K562 (cell line): ENCODE data around the gene DOLPP1. TPM values are rescaled to one million over a fixed set of nuclear protein-coding genes. Genes with fewer than 3 reads are reported as not detected.
A peak's percentile ranks its signal among the peaks of the same experiment; 100 is the strongest.

Experiments
- ATAC-seq: fragments of 200-7000 bp; cut with Tn5 transposase; 3 replicates; pipeline ENCODE4 v1.9.1; 2020; ENCODE audit warnings: moderate library complexity
- BruUV-seq: library from RNA; stranded (reverse); fragments of 400-500 nt; replicated peaks from 2 replicates; lab custom pipeline; 2021; lab: Mats Ljungman, UMichigan
- CTCF ChIA-PET: fragments of 300-600 bp; formaldehyde crosslinking; extraction: SDS; loops from one replicate; lab custom pipeline; 2021; ENCODE audit warnings: low intra/inter-chr PET ratio; lab: Yijun Ruan, JAX
- POLR2A ChIA-PET: fragments of 300-600, 350-650 bp; sonication (Branson Sonifier 250); formaldehyde crosslinking; extraction: SDS; loops from one replicate; lab custom pipeline; 2021; ENCODE audit warnings: antibody characterized with exemption, inconsistent platforms; lab: Yijun Ruan, JAX
- DNase-seq, 4 experiments: peaks; one replicate each; pipeline versions ENCODE4 v3.0.0 to v3.0.0-alpha.2; 2011 to 2018; ENCODE audit warnings: low spot score in 3 of 4, mixed read lengths in 3 of 4; ENCODE audit errors: extremely low read depth in 1 of 4
- FAIRE-seq: peaks from 2 replicates; lab custom pipeline; 2011; peaks lifted over from hg19 to GRCh38; lab: Jason Lieb, UNC
- H2AFZ ChIP-seq: 2 replicates; pipeline ENCODE4 v1.6.0; 2011; ENCODE audit warnings: low read depth, low read length, control low read depth, inconsistent platforms
- H3K27ac ChIP-seq: fragments of 200-600 bp; 3 replicates; pipeline ENCODE4 v1.8.0; 2011; ENCODE audit warnings: low read depth, mild to moderate bottlenecking, control low read depth, inconsistent platforms, low read length, moderate library complexity, mixed read lengths; ENCODE audit errors: extremely low read depth
- H3K27me3 ChIP-seq, 2 experiments: fragments of 300-600 bp in 1 of 2; 2 replicates in 1 of 2; 3 replicates in 1 of 2; pipeline versions ENCODE4 v1.6.0 to v1.8.0; 2011; ENCODE audit warnings: inconsistent platforms in 2 of 2, low read length in 2 of 2, mild to moderate bottlenecking in 1 of 2, mixed read lengths in 1 of 2, moderate library complexity in 1 of 2; ENCODE audit not compliant: control insufficient read depth in 2 of 2, insufficient read depth in 2 of 2
- H3K36me3 ChIP-seq: fragments of 300-600 bp; 3 replicates; pipeline ENCODE4 v1.8.0; 2011; ENCODE audit warnings: mild to moderate bottlenecking, low read length, inconsistent platforms; ENCODE audit not compliant: control insufficient read depth, insufficient read depth
- H3K4me1 ChIP-seq, 2 experiments: fragments of 200-600 bp in 1 of 2; replicated peaks in 1 of 2; 2 replicates in 1 of 2; 3 replicates in 1 of 2; pipeline versions ENCODE4 v1.5.1 to v1.8.0; 2011; ENCODE audit warnings: inconsistent platforms in 2 of 2, low read length in 2 of 2, mild to moderate bottlenecking in 1 of 2, mixed read lengths in 1 of 2, moderate library complexity in 1 of 2; ENCODE audit not compliant: control insufficient read depth in 2 of 2, insufficient read depth in 2 of 2
- H3K4me2 ChIP-seq: 2 replicates; pipeline ENCODE4 v1.6.1; 2011; ENCODE audit warnings: low read length, control low read depth, inconsistent platforms, mixed read lengths; ENCODE audit not compliant: insufficient read depth
- H3K4me3 ChIP-seq: fragments of 200-600 bp; sonication (generic), shearing (Covaris generic); 2 replicates; pipeline ENCODE4 v1.5.1; 2016; ENCODE audit warnings: control low read depth, inconsistent platforms
- H3K79me2 ChIP-seq: fragments of 200-600 bp; 3 replicates; pipeline ENCODE4 v1.8.0; 2011; ENCODE audit warnings: low read length, inconsistent platforms; ENCODE audit not compliant: control insufficient read depth, insufficient read depth
- H3K9ac ChIP-seq, 2 experiments: 2 replicates each; pipeline versions ENCODE4 v1.6.0 to v1.6.1; 2011; ENCODE audit warnings: low read depth in 2 of 2, low read length in 2 of 2, control low read depth in 1 of 2, inconsistent platforms in 1 of 2, mild to moderate bottlenecking in 1 of 2, mixed read lengths in 1 of 2; ENCODE audit not compliant: insufficient read depth in 1 of 2
- H3K9me1 ChIP-seq: one replicate; pipeline ENCODE4 v1.6.0; 2011; ENCODE audit warnings: inconsistent platforms, mild to moderate bottlenecking, low read length, moderate library complexity; ENCODE audit not compliant: control insufficient read depth, insufficient read depth
- H3K9me3 ChIP-seq: replicated peaks from 2 replicates; pipeline ENCODE4 v1.5.1; 2011; ENCODE audit warnings: low read depth, low read length, inconsistent platforms; ENCODE audit not compliant: control insufficient read depth, insufficient read depth
- H4K20me1 ChIP-seq: replicated peaks from 2 replicates; pipeline ENCODE4 v1.6.1; 2011; ENCODE audit warnings: low read length, inconsistent platforms, mixed read lengths; ENCODE audit not compliant: control insufficient read depth, insufficient read depth
- ARID4B ChIP-seq: sonication (generic); formaldehyde crosslinking; IDR thresholded peaks from 2 replicates; pipeline ENCODE4 v1.8.0; 2022; ENCODE audit warnings: mild to moderate bottlenecking, missing genetic modification reagents
- DLX4 ChIP-seq: fragments of 250-450 bp; sonication (Bioruptor Pico); IDR thresholded peaks from 2 replicates; pipeline ENCODE4 v1.6.1; 2021; ENCODE audit warnings: mild to moderate bottlenecking
- ESRRB ChIP-seq: fragments of 250-450 bp; sonication (Bioruptor Pico); IDR thresholded peaks from 2 replicates; pipeline ENCODE4 v1.5.0; 2020; ENCODE audit warnings: mild to moderate bottlenecking, moderate library complexity, borderline replicate concordance
- FOXA3 ChIP-seq, 2 experiments: fragments of 450-650 bp in 1 of 2; sonication (generic) in 1 of 2; formaldehyde crosslinking; IDR thresholded peaks in 1 of 2; conservative IDR thresholded peaks in 1 of 2; 2 replicates each; pipeline versions ENCODE4 v1.4.0 to v1.8.0; 2020 to 2022; ENCODE audit warnings: mild to moderate bottlenecking in 2 of 2, missing genetic modification reagents in 1 of 2
- FOXP4 ChIP-seq: sonication (generic); formaldehyde crosslinking; IDR thresholded peaks from 2 replicates; pipeline ENCODE4 v1.8.0; 2022; ENCODE audit warnings: mild to moderate bottlenecking, missing genetic modification reagents, borderline replicate concordance
- LCOR ChIP-seq: sonication (generic); formaldehyde crosslinking; IDR thresholded peaks from 2 replicates; pipeline ENCODE4 v1.8.0; 2022; ENCODE audit warnings: mild to moderate bottlenecking, missing genetic modification reagents
- MBD2 ChIP-seq: sonication (generic); IDR thresholded peaks from 2 replicates; pipeline ENCODE4 v1.6.1; 2016; ENCODE audit warnings: low read depth, borderline replicate concordance
- POLR2A ChIP-seq: fragments of 450-650 bp; conservative IDR thresholded peaks from 2 replicates; pipeline ENCODE4 v1.6.1; 2016
- SMARCA4 ChIP-seq: fragments of 450-650 bp; IDR thresholded peaks from 2 replicates; pipeline ENCODE4 v1.6.1; 2016
- SRSF3 ChIP-seq: fragments of 200-400 bp; formaldehyde crosslinking; IDR thresholded peaks from 2 replicates; pipeline ENCODE4 v1.6.1; 2016; ENCODE audit warnings: mild to moderate bottlenecking, low read length, moderate library complexity; ENCODE audit not compliant: insufficient read depth
- USF1 ChIP-seq: sonication (generic); formaldehyde crosslinking; IDR thresholded peaks from 2 replicates; pipeline ENCODE4 v1.9.0; 2022; ENCODE audit warnings: mild to moderate bottlenecking, missing genetic modification reagents
- WGBS: fragments of 100-300 bp; shearing (Covaris generic); methylation state at CpG from one replicate; pipeline ENCODE4 v1.1.6; 2016; ENCODE audit warnings: low coverage, mixed read lengths; ENCODE audit not compliant: insufficient coverage; ENCODE audit errors: missing lambda C conversion rate; 5-methylcytosine and 5-hydroxymethylcytosine counted together
- in situ Hi-C: fragments of 300-500 bp; cut with MboI; formaldehyde crosslinking; loops from 4 replicates; pipeline ENCODE4 v1.15.0; 2018; ENCODE audit warnings: inconsistent platforms, mixed read lengths
- intact Hi-C: fragments of 100-400 bp; cut with micrococcal nuclease; formaldehyde crosslinking; loops from 2 replicates; pipeline ENCODE4 v1.14.2; 2022
- polyA plus RNA-seq, 8 experiments: library from polyadenylated mRNA; depleted of rRNA in 4 of 8; stranded (reverse) in 5 of 8; unstranded in 3 of 8; fragments of >200 nt; fragmentation: Nextera tagmentation in 2 of 8; fragmentation: Illumina TruSeq in 1 of 8; extraction: Ambion mirVana in 2 of 8; extraction: Trizol in 1 of 8; gene quantifications; 2 replicates each; pipeline versions ENCODE4 v1.2.1 to v1.2.3, GENCODE V29; 2011 to 2014; ENCODE audit warnings: inconsistent platforms in 1 of 8, missing spikeins in 1 of 8
- total RNA-seq, 7 experiments: library from RNA; depleted of rRNA in 6 of 7; stranded (reverse); fragments of >200 nt in 6 of 7; fragmentation: Illumina TruSeq in 2 of 7; extraction: Trizol in 2 of 7; gene quantifications; 2 replicates each; pipeline versions ENCODE4 v1.2.1 to v1.2.3, GENCODE V29; 2011 to 2021; ENCODE audit warnings: low replicate concordance in 1 of 7

DOLPP1 gene
- total and polyA plus RNA-seq, 9 of the 15 experiments (the other 6 are each of a cell fraction or from before 2014, with no cell fraction given): 3.0 to 39.8 (median 30.5) TPM

GRCh38 chr9:129071526-129072126 lies 9.3 kb upstream of the DOLPP1 start:
- H3K4me1 ChIP-seq: peaks cover 44 to 60% of the 10 kb centered on the region in 2 experiments
- H2AFZ ChIP-seq: no peak overlapping the region
- H3K36me3 ChIP-seq: peaks cover 48% of the 10 kb centered on the region; the same call in 2 of the 3 replicates
- FAIRE-seq (peak; percentile 37), ATAC-seq (peak; percentile 23; the same call in 2 of the 3 replicates), DNase-seq (peak in 1 of 4 experiments; percentile 49)
- BruUV-seq: no TSS peak
- peak overlapping the region; percentile 34; the same call in 1 of the 2 replicates for H3K4me2 ChIP-seq
- peak overlapping the region; percentile 92; the same call in 2 of the 3 replicates for H3K27ac ChIP-seq
- intact Hi-C loops: no loop called here
- in situ Hi-C loops: no loop called here
- peaks cover 16% of the 10 kb centered on the region; the same call in 2 of the 3 replicates for H3K79me2 ChIP-seq
- H3K9ac ChIP-seq: peak overlapping the region; percentile 24 to 86; a peak in 3 of 4 replicates
- ChIA-PET CTCF (interaction anchor here (0.6 to 0.7 kb wide), 3 partner anchors 31 to 544 kb away, joined by 3 to 5 read pairs (median 4); no protein-coding TSS in a partner anchor), POLR2A (interaction anchor here (1.1 kb wide), 1 partner anchor 9 kb away, joined by 3 read pairs; the partner anchor contains the start of gene DOLPP1)
- H3K9me3 ChIP-seq: no peaks in the 10 kb centered on the region
- no peaks in the 10 kb centered on the region for H3K27me3 ChIP-seq
- 70% methylated on average over 10 of the region's 10 CpGs for WGBS
- H3K9me1 ChIP-seq: no peaks in the 10 kb centered on the region
- H3K4me3 ChIP-seq: no peak overlapping the region
- no peaks in the 10 kb centered on the region for H4K20me1 ChIP-seq
- TF ChIP-seq ARID4B (CRISPR knock-in tag): 0 out of 2 replicates have a peak, but pooled peaks have one; percentile 41
- TF ChIP-seq POLR2A: no peak
- TF ChIP-seq SMARCA4: no peak
- no peak for TF ChIP-seq SRSF3
- no peak for TF ChIP-seq LCOR
- peak in 1 of 2 experiments; percentile 90; a peak in 2 of 4 replicates for TF ChIP-seq FOXA3 (CRISPR knock-in tag; conservative IDR thresholded peaks at IDR 0.05 in 1 of 2, IDR thresholded peaks at IDR 0.05 in 1 of 2)
- TF ChIP-seq DLX4 (CRISPR knock-in tag): no peak
- no peak for TF ChIP-seq ESRRB
- TF ChIP-seq FOXP4 (CRISPR knock-in tag): 0 out of 2 replicates have a peak, but pooled peaks have one; percentile 51
- peak; percentile 25; the same call in 1 of the 2 replicates for TF ChIP-seq USF1 (CRISPR knock-in tag)
- no peak for TF ChIP-seq MBD2
